HCT116 (cell line): ENCODE data around the gene KIF13A. TPM values are rescaled to one million over a fixed set of nuclear protein-coding genes. Genes with fewer than 3 reads are reported as not detected.

Source experiments
- ATAC-seq: fragments of 200-7000 bp; cut with Tn5 transposase; 2 replicates; pipeline ENCODE4 v1.9.1; 2020; ENCODE audit warnings: mild to moderate bottlenecking, moderate library complexity
- BruUV-seq: library from RNA; stranded (reverse); fragments of 400-500 nt; replicated peaks from 2 replicates; lab custom pipeline; 2021; lab: Mats Ljungman, UMichigan
- CTCF ChIA-PET: fragments of 300-600 bp; sonication (Branson Sonifier 250); formaldehyde crosslinking; loops from one replicate; lab custom pipeline; 2021; ENCODE audit warnings: antibody characterized with exemption; lab: Charles Lee
- POLR2A ChIA-PET: fragments of 300-600, 350-600 bp; sonication (Branson Sonifier 250); formaldehyde crosslinking; loops from one replicate; lab custom pipeline; 2021; ENCODE audit warnings: antibody characterized with exemption; lab: Charles Lee
- RAD21 ChIA-PET, 2 experiments: fragments of 300-600 bp; sonication (Branson Sonifier 250); formaldehyde crosslinking; loops; one replicate each; lab custom pipeline; 2023; ENCODE audit warnings: low total read pairs in 2 of 2; ENCODE audit not compliant: uncharacterized antibody in 2 of 2, unreplicated experiment in 2 of 2, low non-redundant PET in 1 of 2; lab: Charles Lee
- DNase-seq: peaks from one replicate; pipeline ENCODE4 v3.0.0-alpha.2; 2010; ENCODE audit warnings: low read depth, low spot score
- H2AFZ ChIP-seq: fragments of 200-600 bp; shearing (Covaris generic), sonication (generic); 2 replicates; pipeline ENCODE4 v1.6.1; 2017; ENCODE audit warnings: low read depth, mixed run types, mixed read lengths, antibody characterized with exemption, low read length; ENCODE audit not compliant: poor library complexity, severe bottlenecking
- H3K27ac ChIP-seq: 2 replicates; pipeline ENCODE4 v1.5.1; 2012; ENCODE audit warnings: low read depth, low read length
- H3K27me3 ChIP-seq: fragments of 200-600 bp; sonication (generic); 2 replicates; pipeline ENCODE4 v1.6.1; 2016; ENCODE audit warnings: mixed run types, low read length, mixed read lengths; ENCODE audit not compliant: insufficient read depth
- H3K36me3 ChIP-seq, 2 experiments: fragments of 200-500 bp in 1 of 2; fragments of 200-600 bp in 1 of 2; sonication (Bioruptor generic) in 1 of 2; sonication (generic) in 1 of 2; 2 replicates each; pipeline versions ENCODE4 v1.5.1 to v1.6.1; 2014 to 2016; ENCODE audit warnings: low read length in 2 of 2, inconsistent platforms in 1 of 2, mixed read lengths in 1 of 2, mixed run types in 1 of 2; ENCODE audit not compliant: insufficient read depth in 2 of 2, control insufficient read depth in 1 of 2
- H3K4me1 ChIP-seq, 2 experiments: fragments of 200-600 bp in 1 of 2; sonication (generic) in 1 of 2; 2 replicates each; pipeline versions ENCODE4 v1.5.1 to v1.6.1; 2012 to 2017; ENCODE audit warnings: low read length in 2 of 2, inconsistent platforms in 1 of 2, mild to moderate bottlenecking in 1 of 2, mixed read lengths in 1 of 2, mixed run types in 1 of 2, moderate library complexity in 1 of 2; ENCODE audit not compliant: insufficient read depth in 2 of 2, control insufficient read depth in 1 of 2
- H3K4me2 ChIP-seq: fragments of 200-600 bp; sonication (generic); 2 replicates; pipeline ENCODE4 v1.6.1; 2017; ENCODE audit warnings: mixed run types, low read length, mixed read lengths
- H3K4me3 ChIP-seq, 2 experiments: fragments of 200-600 bp in 1 of 2; sonication (generic) in 1 of 2; replicated peaks in 1 of 2; 2 replicates each; pipeline ENCODE4 v1.5.1; 2011 to 2016; ENCODE audit warnings: low read length in 2 of 2, control low read depth in 1 of 2, low read depth in 1 of 2, mild to moderate bottlenecking in 1 of 2, mixed read lengths in 1 of 2, mixed run types in 1 of 2
- H3K79me2 ChIP-seq: fragments of 200-600 bp; sonication (generic); 2 replicates; pipeline ENCODE4 v1.6.1; 2017; ENCODE audit warnings: mild to moderate bottlenecking, mixed run types, low read length, moderate library complexity, mixed read lengths; ENCODE audit not compliant: insufficient read depth
- H3K9ac ChIP-seq: fragments of 200-600 bp; sonication (generic); 2 replicates; pipeline ENCODE4 v1.6.1; 2016; ENCODE audit warnings: low read length, mixed read lengths
- H3K9me2 ChIP-seq: fragments of 200-600 bp; sonication (generic), shearing (Covaris generic); 2 replicates; pipeline ENCODE4 v1.6.1; 2017; ENCODE audit warnings: mixed run types, mild to moderate bottlenecking, moderate library complexity; ENCODE audit not compliant: insufficient read depth
- H3K9me3 ChIP-seq, 2 experiments: fragments of 200-500 bp in 1 of 2; fragments of 200-600 bp in 1 of 2; sonication (Bioruptor generic) in 1 of 2; sonication (generic) in 1 of 2; 2 replicates each; pipeline ENCODE4 v1.6.1; 2014 to 2017; ENCODE audit warnings: low read length in 2 of 2, mixed read lengths in 2 of 2, inconsistent platforms in 1 of 2, low read depth in 1 of 2, mild to moderate bottlenecking in 1 of 2, mixed run types in 1 of 2, moderate library complexity in 1 of 2; ENCODE audit not compliant: control insufficient read depth in 1 of 2, insufficient read depth in 1 of 2
- H4K20me1 ChIP-seq: fragments of 200-600 bp; sonication (generic), shearing (Covaris generic); 2 replicates; pipeline ENCODE4 v1.6.1; 2017; ENCODE audit warnings: mixed run types, mild to moderate bottlenecking, moderate library complexity; ENCODE audit not compliant: insufficient read depth
- ATF3 ChIP-seq: IDR thresholded peaks from 2 replicates; pipeline ENCODE4 v1.6.1; 2012
- CBX3 ChIP-seq: IDR thresholded peaks from 2 replicates; pipeline ENCODE4 v1.6.1; 2012; ENCODE audit warnings: low read depth
- CTCF ChIP-seq, 3 experiments: fragments of 200-600 bp in 1 of 3; sonication (generic) in 1 of 3; IDR thresholded peaks in 2 of 3; conservative IDR thresholded peaks in 1 of 3; 2 replicates each; pipeline ENCODE4 v1.5.1; 2012 to 2017; ENCODE audit warnings: low read depth in 2 of 3, low read length in 2 of 3, antibody characterized with exemption in 1 of 3, borderline replicate concordance in 1 of 3, control low read depth in 1 of 3, mild to moderate bottlenecking in 1 of 3, mixed read lengths in 1 of 3, mixed run types in 1 of 3, moderate library complexity in 1 of 3; ENCODE audit not compliant: insufficient read depth in 1 of 3
- EGR1 ChIP-seq: IDR thresholded peaks from 2 replicates; pipeline ENCODE4 v1.6.1; 2012; ENCODE audit warnings: low read depth
- ELF1 ChIP-seq: IDR thresholded peaks from 2 replicates; pipeline ENCODE4 v1.6.1; 2012; ENCODE audit warnings: low read depth, borderline replicate concordance
- EZH2phosphoT487 ChIP-seq: fragments of 200-600 bp; IDR thresholded peaks from 2 replicates; pipeline ENCODE4 v1.6.1; 2018; ENCODE audit warnings: antibody characterized with exemption, borderline replicate concordance
- MAX ChIP-seq: IDR thresholded peaks from 2 replicates; pipeline ENCODE4 v1.6.1; 2012
- RAD21 ChIP-seq: IDR thresholded peaks from 2 replicates; pipeline ENCODE4 v1.6.1; 2012; ENCODE audit warnings: low read depth, mild to moderate bottlenecking
- SP1 ChIP-seq: IDR thresholded peaks from 2 replicates; pipeline ENCODE4 v1.6.1; 2012; ENCODE audit warnings: low read depth
- SRF ChIP-seq: IDR thresholded peaks from 2 replicates; pipeline ENCODE4 v1.6.1; 2012; ENCODE audit warnings: low read depth
- YY1 ChIP-seq: IDR thresholded peaks from 2 replicates; pipeline ENCODE4 v1.6.1; 2011; ENCODE audit warnings: low read length, low read depth, moderate library complexity, mild to moderate bottlenecking; ENCODE audit not compliant: insufficient replicate concordance; ENCODE audit errors: extremely low read depth
- ZBTB33 ChIP-seq: IDR thresholded peaks from 2 replicates; pipeline ENCODE4 v1.6.1; 2011; ENCODE audit warnings: mild to moderate bottlenecking, low read length, moderate library complexity; ENCODE audit not compliant: insufficient replicate concordance; ENCODE audit errors: extremely low read depth
- ZFX ChIP-seq: fragments of 450-650 bp; IDR thresholded peaks from 2 replicates; pipeline ENCODE4 v1.6.1; 2017
- ZNF274 ChIP-seq: fragments of 200-500 bp; sonication (Bioruptor generic); IDR thresholded peaks from 2 replicates; pipeline ENCODE4 v1.6.1; 2014; ENCODE audit warnings: mild to moderate bottlenecking, low read depth, low read length, inconsistent platforms
- intact Hi-C: fragments of 100-400 bp; cut with micrococcal nuclease; formaldehyde crosslinking; loops from 2 replicates; pipeline ENCODE4 v1.10.0; 2022
- total RNA-seq: library from RNA; stranded (reverse); gene quantifications from one replicate; pipeline ENCODE4 v1.2.1, GENCODE V29; 2021; ENCODE audit not compliant: unreplicated experiment
- TF ChIP-seq, protein P1 (sequence below): IDR thresholded peaks from 2 replicates; pipeline ENCODE4 v1.6.1; 2012; ENCODE audit warnings: low read depth

The KIF13A gene
- total RNA-seq, 1 experiment from 2014 or later = 23.1 TPM

DNA sequence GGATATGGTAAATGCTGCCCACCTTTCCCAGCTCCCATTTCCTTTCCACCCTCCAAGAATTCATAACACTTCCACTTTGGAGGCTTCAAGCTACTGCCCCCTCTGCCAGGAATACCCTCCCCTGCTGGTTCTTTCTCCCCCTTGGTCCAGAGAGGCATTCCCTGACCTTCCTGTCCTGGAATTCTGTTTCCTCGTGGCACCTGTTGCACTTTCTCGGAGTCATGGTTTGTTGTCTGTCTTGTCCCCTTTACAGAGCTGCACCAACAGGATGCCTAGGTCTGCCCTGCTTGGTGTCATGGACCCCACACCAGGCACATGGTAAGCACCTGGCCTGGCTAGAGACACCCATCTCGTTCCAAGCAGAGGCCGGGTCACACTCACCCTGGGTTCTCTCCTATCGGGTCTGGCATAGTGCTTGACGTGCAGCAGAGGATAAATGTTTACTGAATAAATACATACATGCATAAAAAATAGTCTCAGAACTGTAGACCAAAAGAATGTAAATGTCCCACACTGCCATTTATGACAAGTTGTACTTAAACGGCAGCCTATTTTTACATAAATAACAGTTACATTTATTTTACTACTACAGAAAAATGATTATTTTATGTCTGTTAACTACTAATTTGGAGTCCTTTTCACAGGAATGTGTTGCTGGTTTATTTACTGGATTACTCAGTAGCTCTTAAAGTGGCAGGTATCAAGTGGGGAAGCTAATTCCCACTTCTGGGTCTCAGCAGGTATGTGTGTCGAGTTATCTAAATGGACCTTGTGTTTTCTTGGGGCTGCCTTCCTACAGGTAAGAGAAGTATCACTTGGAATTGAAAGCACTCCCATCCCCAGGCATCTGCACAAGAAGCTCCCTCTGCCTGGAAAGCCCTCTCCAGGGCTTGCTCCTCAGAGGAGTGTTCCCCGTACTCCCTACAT lies 69.3 kb downstream of the KIF13A start:
- H3K4me2 ChIP-seq = no peak overlapping the region
- H3K27me3 ChIP-seq = no peaks in the 10 kb centered on the region
- no peaks in the 10 kb centered on the region for H3K4me1 ChIP-seq
- ChIA-PET RAD21 (no interaction called here), CTCF (no interaction called here), POLR2A (no interaction called here)
- no peak overlapping the region for H3K9ac ChIP-seq
- no TSS peak for BruUV-seq
- ATAC-seq (no peak), DNase-seq (no peak)
- peaks cover 14% of the 10 kb centered on the region; the same call in 1 of the 2 replicates for H3K79me2 ChIP-seq
- no peaks in the 10 kb centered on the region for H3K9me3 ChIP-seq
- H2AFZ ChIP-seq = no peak overlapping the region
- H3K36me3 ChIP-seq = no peaks in the 10 kb centered on the region
- no peak for TF ChIP-seq ATF3
- no peak for TF ChIP-seq ZNF274
- TF ChIP-seq, protein P1, sequence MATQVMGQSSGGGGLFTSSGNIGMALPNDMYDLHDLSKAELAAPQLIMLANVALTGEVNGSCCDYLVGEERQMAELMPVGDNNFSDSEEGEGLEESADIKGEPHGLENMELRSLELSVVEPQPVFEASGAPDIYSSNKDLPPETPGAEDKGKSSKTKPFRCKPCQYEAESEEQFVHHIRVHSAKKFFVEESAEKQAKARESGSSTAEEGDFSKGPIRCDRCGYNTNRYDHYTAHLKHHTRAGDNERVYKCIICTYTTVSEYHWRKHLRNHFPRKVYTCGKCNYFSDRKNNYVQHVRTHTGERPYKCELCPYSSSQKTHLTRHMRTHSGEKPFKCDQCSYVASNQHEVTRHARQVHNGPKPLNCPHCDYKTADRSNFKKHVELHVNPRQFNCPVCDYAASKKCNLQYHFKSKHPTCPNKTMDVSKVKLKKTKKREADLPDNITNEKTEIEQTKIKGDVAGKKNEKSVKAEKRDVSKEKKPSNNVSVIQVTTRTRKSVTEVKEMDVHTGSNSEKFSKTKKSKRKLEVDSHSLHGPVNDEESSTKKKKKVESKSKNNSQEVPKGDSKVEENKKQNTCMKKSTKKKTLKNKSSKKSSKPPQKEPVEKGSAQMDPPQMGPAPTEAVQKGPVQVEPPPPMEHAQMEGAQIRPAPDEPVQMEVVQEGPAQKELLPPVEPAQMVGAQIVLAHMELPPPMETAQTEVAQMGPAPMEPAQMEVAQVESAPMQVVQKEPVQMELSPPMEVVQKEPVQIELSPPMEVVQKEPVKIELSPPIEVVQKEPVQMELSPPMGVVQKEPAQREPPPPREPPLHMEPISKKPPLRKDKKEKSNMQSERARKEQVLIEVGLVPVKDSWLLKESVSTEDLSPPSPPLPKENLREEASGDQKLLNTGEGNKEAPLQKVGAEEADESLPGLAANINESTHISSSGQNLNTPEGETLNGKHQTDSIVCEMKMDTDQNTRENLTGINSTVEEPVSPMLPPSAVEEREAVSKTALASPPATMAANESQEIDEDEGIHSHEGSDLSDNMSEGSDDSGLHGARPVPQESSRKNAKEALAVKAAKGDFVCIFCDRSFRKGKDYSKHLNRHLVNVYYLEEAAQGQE = no peak
- no peak for TF ChIP-seq EZH2phosphoT487
- TF ChIP-seq SRF = no peak
- no peak for TF ChIP-seq RAD21
- no peak for TF ChIP-seq ZFX
- no peak for TF ChIP-seq EGR1
- no peak for TF ChIP-seq ELF1
- TF ChIP-seq YY1 = no peak
- no peak for TF ChIP-seq SP1
- TF ChIP-seq CTCF (IDR thresholded peaks at IDR 0.05 in 2 of 3, conservative IDR thresholded peaks at IDR 0.05 in 1 of 3; ENCODE audit: borderline replicate concordance in 1 of 3, insufficient read depth in 1 of 3, low read depth in 2 of 3, low read length in 2 of 3) = no peak
- no peak for TF ChIP-seq MAX
- TF ChIP-seq ZBTB33 = no peak
- TF ChIP-seq CBX3 = no peak
- no peak overlapping the region for H3K4me3 ChIP-seq
- intact Hi-C loops = no loop called here
- no peaks in the 10 kb centered on the region for H3K9me2 ChIP-seq
- H3K27ac ChIP-seq = no peak overlapping the region
- no peaks in the 10 kb centered on the region for H4K20me1 ChIP-seq
